ENCODE results near the gene PSMB10.
"Not testable (repeated sequence)": the region's sequence is repeated elsewhere in the genome, so short reads cannot be mapped to it uniquely, and the experiment has no call there.

The PSMB10 gene

GRCh38 chr16:67975321-67976105 is 38.9 kb upstream of the PSMB10 start:
- Histone ChIP-seq H3K4me1 (ENCODE audit: control extremely low read depth in 1 of 4, control insufficient read depth in 4 of 4, insufficient read depth in 4 of 4, low read length in 3 of 4) (no peaks in the 10 kb centered on the region), H3K27me3 (replicated peaks in 2 of 5; ENCODE audit: control insufficient read depth in 4 of 5, insufficient read depth in 5 of 5, low read length in 4 of 5) (no peaks in the 10 kb centered on the region), H3K9me3 (ENCODE audit: control extremely low read depth in 1 of 5, control insufficient read depth in 4 of 5, insufficient read depth in 2 of 5, low read depth in 1 of 5, low read length in 4 of 5) (no peaks in the 10 kb centered on the region), H3K4me3 (ENCODE audit: control insufficient read depth in 1 of 7, extremely low read depth in 1 of 7, insufficient read depth in 4 of 7, low read depth in 2 of 7, low read length in 6 of 7) (no peak overlapping the region), H3K36me3 (ENCODE audit: control insufficient read depth in 4 of 4, insufficient read depth in 4 of 4, low read length in 3 of 4) (no peaks in the 10 kb centered on the region), H3K27ac (ENCODE audit: insufficient read depth in 1 of 2, low read depth in 1 of 2, low read length in 2 of 2, poor library complexity in 1 of 2, severe bottlenecking in 2 of 2) (no peak overlapping the region)
- POLR2A ChIA-PET, result no interaction called here
- WGBS (ENCODE audit: insufficient coverage), result 92% methylated on average over 9 of the region's 14 CpGs
- no peak for DNase-seq
- CTCF ChIA-PET, result no interaction called here

GRCh38 chr16:67972285-67972684 is 35.6 kb upstream of the PSMB10 start:
- H3K4me1 ChIP-seq (ENCODE audit: control extremely low read depth in 1 of 4, control insufficient read depth in 4 of 4, insufficient read depth in 4 of 4, low read length in 3 of 4), result peaks cover 0 to 19% (median 13%) of the 10 kb centered on the region in 4 experiments
- not testable (repeated sequence) for H3K4me3 ChIP-seq (ENCODE audit: control insufficient read depth in 1 of 7, extremely low read depth in 1 of 7, insufficient read depth in 4 of 7, low read depth in 2 of 7, low read length in 6 of 7); H3K36me3 ChIP-seq (ENCODE audit: control insufficient read depth in 4 of 4, insufficient read depth in 4 of 4, low read length in 3 of 4); H3K27me3 ChIP-seq (replicated peaks in 2 of 5; ENCODE audit: control insufficient read depth in 4 of 5, insufficient read depth in 5 of 5, low read length in 4 of 5); DNase-seq; H3K9me3 ChIP-seq (ENCODE audit: control extremely low read depth in 1 of 5, control insufficient read depth in 4 of 5, insufficient read depth in 2 of 5, low read depth in 1 of 5, low read length in 4 of 5); H3K27ac ChIP-seq (ENCODE audit: insufficient read depth in 1 of 2, low read depth in 1 of 2, low read length in 2 of 2, poor library complexity in 1 of 2, severe bottlenecking in 2 of 2)
- ChIA-PET POLR2A (interaction anchor here (0.6 kb wide), 1 partner anchor 356 kb away, joined by 3 read pairs; no protein-coding TSS in a partner anchor), CTCF (interaction anchor here (1.4 to 7.6 kb wide), 5 partner anchors 12 to 93 kb away, joined by 4 to 69 read pairs (median 4); partner anchors contain the start of gene DPEP3)
- WGBS (ENCODE audit: insufficient coverage), result 92% methylated on average over 5 of the region's 7 CpGs

- Histone ChIP-seq H3K27me3 (replicated peaks in 2 of 5; ENCODE audit: control insufficient read depth in 4 of 5, insufficient read depth in 5 of 5, low read length in 4 of 5) (no peaks in the 10 kb centered on the region), H3K36me3 (ENCODE audit: control insufficient read depth in 4 of 4, insufficient read depth in 4 of 4, low read length in 3 of 4) (no peaks in the 10 kb centered on the region), H3K4me3 (ENCODE audit: control insufficient read depth in 1 of 7, extremely low read depth in 1 of 7, insufficient read depth in 4 of 7, low read depth in 2 of 7, low read length in 6 of 7) (no peak overlapping the region), H3K4me1 (ENCODE audit: control extremely low read depth in 1 of 4, control insufficient read depth in 4 of 4, insufficient read depth in 4 of 4, low read length in 3 of 4) (peaks cover 0 to 27% (median 18%) of the 10 kb centered on the region in 4 experiments), H3K9me3 (ENCODE audit: control extremely low read depth in 1 of 5, control insufficient read depth in 4 of 5, insufficient read depth in 2 of 5, low read depth in 1 of 5, low read length in 4 of 5) (no peaks in the 10 kb centered on the region), H3K27ac (ENCODE audit: insufficient read depth in 1 of 2, low read depth in 1 of 2, low read length in 2 of 2, poor library complexity in 1 of 2, severe bottlenecking in 2 of 2) (no peak overlapping the region)
- no peak for DNase-seq
- ChIA-PET CTCF (interaction anchor here (1.7 to 7.6 kb wide), 3 partner anchors 13 to 24 kb away, joined by 4 to 69 read pairs (median 8); partner anchors contain the start of gene DPEP3), POLR2A (no interaction called here)
- WGBS (ENCODE audit: insufficient coverage), result 100% methylated on average over 7 of the region's 9 CpGs
These were observed 34.5 kb upstream of the PSMB10 start for GRCh38 chr16:67971111-67971510.

DNA sequence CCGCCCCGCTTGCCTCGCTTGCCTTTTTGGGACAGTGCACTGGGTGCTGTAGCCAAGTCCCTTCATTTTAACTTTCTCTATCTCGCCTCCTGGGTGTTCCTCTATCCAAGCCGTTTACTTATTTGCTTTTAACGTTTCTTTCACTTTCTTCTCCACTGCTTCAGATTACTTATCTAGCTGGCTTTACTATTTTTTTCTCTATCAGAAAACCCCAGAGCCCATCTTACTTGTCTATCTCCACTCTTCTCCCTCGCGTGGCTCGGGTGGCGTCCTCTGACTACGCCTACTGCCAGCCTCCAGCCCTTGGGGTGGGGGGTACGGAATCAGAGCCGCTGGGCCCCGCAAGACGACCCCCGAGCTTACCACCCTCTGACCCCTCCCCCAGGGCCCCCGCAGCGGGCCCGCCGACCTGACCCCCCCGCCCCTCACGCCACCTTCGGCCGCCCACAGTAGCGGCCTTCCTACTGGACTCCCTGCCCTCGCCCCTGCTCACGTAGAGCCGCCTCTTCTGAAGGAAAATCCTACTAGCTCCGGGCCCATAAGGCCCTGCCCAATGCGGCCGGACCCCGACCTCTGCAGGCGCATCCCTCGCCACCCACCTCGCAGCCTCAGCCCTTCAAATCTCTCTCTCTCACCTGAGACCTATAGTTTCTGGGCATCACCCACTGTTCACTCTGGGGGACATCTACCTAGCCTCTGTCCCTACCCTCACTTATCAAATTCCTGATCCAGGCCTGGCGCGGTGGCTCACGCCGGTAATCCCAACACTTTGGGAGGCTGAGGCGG is 32.8 kb upstream of the PSMB10 start:
- ChIA-PET CTCF (interaction anchor here (0.9 to 7.6 kb wide), 3 partner anchors 15 to 33 kb away, joined by 3 to 69 read pairs (median 3); partner anchors contain the start of gene DPEP3), POLR2A (interaction anchor here (1.1 to 2.1 kb wide), 3 partner anchors 12 to 100 kb away, joined by 3 to 12 read pairs (median 8); partner anchors contain the start of gene DPEP3)
- Histone ChIP-seq H3K27ac (ENCODE audit: insufficient read depth in 1 of 2, low read depth in 1 of 2, low read length in 2 of 2, poor library complexity in 1 of 2, severe bottlenecking in 2 of 2) (peak overlapping the region in 1 of 2 experiments; percentile 68), H3K4me3 (ENCODE audit: control insufficient read depth in 1 of 7, extremely low read depth in 1 of 7, insufficient read depth in 4 of 7, low read depth in 2 of 7, low read length in 6 of 7) (peak overlapping the region; percentile 60 to 89 (median 82)), H3K27me3 (replicated peaks in 2 of 5; ENCODE audit: control insufficient read depth in 4 of 5, insufficient read depth in 5 of 5, low read length in 4 of 5) (no peaks in the 10 kb centered on the region), H3K36me3 (ENCODE audit: control insufficient read depth in 4 of 4, insufficient read depth in 4 of 4, low read length in 3 of 4) (no peaks in the 10 kb centered on the region), H3K4me1 (ENCODE audit: control extremely low read depth in 1 of 4, control insufficient read depth in 4 of 4, insufficient read depth in 4 of 4, low read length in 3 of 4) (peaks cover 0 to 30% (median 20%) of the 10 kb centered on the region in 4 experiments), H3K9me3 (ENCODE audit: control extremely low read depth in 1 of 5, control insufficient read depth in 4 of 5, insufficient read depth in 2 of 5, low read depth in 1 of 5, low read length in 4 of 5) (no peaks in the 10 kb centered on the region)
- 52% methylated on average over 22 of the region's 40 CpGs for WGBS (ENCODE audit: insufficient coverage)
- peak; percentile 14 to 55 (median 51) for DNase-seq

- H3K27ac ChIP-seq (ENCODE audit: insufficient read depth in 1 of 2, low read depth in 1 of 2, low read length in 2 of 2, poor library complexity in 1 of 2, severe bottlenecking in 2 of 2), result peak within 1 kb of the TSS in 1 of 2 experiments; percentile 68
- H3K36me3 ChIP-seq (ENCODE audit: control insufficient read depth in 4 of 4, insufficient read depth in 4 of 4, low read length in 3 of 4), result no peaks in the 10 kb centered on the region
- no peaks in the 10 kb centered on the region for H3K27me3 ChIP-seq (replicated peaks in 2 of 5; ENCODE audit: control insufficient read depth in 4 of 5, insufficient read depth in 5 of 5, low read length in 4 of 5)
- POLR2A ChIA-PET, result interaction anchor here (1.0 to 2.1 kb wide), 4 partner anchors 13 to 100 kb away, joined by 3 to 12 read pairs (median 6); partner anchors contain the start of genes DPEP3 and PSMB10
- H3K4me1 ChIP-seq (ENCODE audit: control extremely low read depth in 1 of 4, control insufficient read depth in 4 of 4, insufficient read depth in 4 of 4, low read length in 3 of 4), result peaks cover 0 to 30% (median 20%) of the 10 kb centered on the region in 4 experiments
- H3K9me3 ChIP-seq (ENCODE audit: control extremely low read depth in 1 of 5, control insufficient read depth in 4 of 5, insufficient read depth in 2 of 5, low read depth in 1 of 5, low read length in 4 of 5), result no peaks in the 10 kb centered on the region
- peak within 1 kb of the TSS; percentile 60 to 89 (median 82) for H3K4me3 ChIP-seq (ENCODE audit: control insufficient read depth in 1 of 7, extremely low read depth in 1 of 7, insufficient read depth in 4 of 7, low read depth in 2 of 7, low read length in 6 of 7)
- under 1% methylated on average over 73 of the region's 78 CpGs for WGBS (ENCODE audit: insufficient coverage)
- CTCF ChIA-PET, result interaction anchor here (0.9 to 7.6 kb wide), 4 partner anchors 16 to 34 kb away, joined by 3 to 69 read pairs (median 3); partner anchors contain the start of gene DPEP3
- DNase-seq, result peak; percentile 68 to 90 (median 89)
These were observed 32.0 kb upstream of the PSMB10 start, which contains the start of gene SLC12A4 for GRCh38 chr16:67968400-67969253. Gene SLC12A4, minus strand, starts transcription at chr16:67968637. Its CDS starts 84 bp downstream, at chr16:67968553.

GRCh38 chr16:67967958-67968399 is 31.3 kb upstream of the PSMB10 start:
- ChIA-PET POLR2A (interaction anchor here (1.0 to 2.1 kb wide), 4 partner anchors 13 to 101 kb away, joined by 3 to 12 read pairs (median 6); partner anchors contain the start of genes DPEP3 and PSMB10), CTCF (interaction anchor here (1.0 to 7.6 kb wide), 3 partner anchors 16 to 33 kb away, joined by 3 to 69 read pairs (median 3); partner anchors contain the start of gene DPEP3)
- 0% methylated on average over 42 of the region's 45 CpGs for WGBS (ENCODE audit: insufficient coverage)
- H3K27me3 ChIP-seq (replicated peaks in 2 of 5; ENCODE audit: control insufficient read depth in 4 of 5, insufficient read depth in 5 of 5, low read length in 4 of 5), result no peaks in the 10 kb centered on the region
- H3K4me3 ChIP-seq (ENCODE audit: control insufficient read depth in 1 of 7, extremely low read depth in 1 of 7, insufficient read depth in 4 of 7, low read depth in 2 of 7, low read length in 6 of 7), result peak overlapping the region; percentile 37 to 85 (median 74)
- H3K27ac ChIP-seq (ENCODE audit: insufficient read depth in 1 of 2, low read depth in 1 of 2, low read length in 2 of 2, poor library complexity in 1 of 2, severe bottlenecking in 2 of 2), result peak overlapping the region in 1 of 2 experiments; percentile 61
- H3K36me3 ChIP-seq (ENCODE audit: control insufficient read depth in 4 of 4, insufficient read depth in 4 of 4, low read length in 3 of 4), result peaks cover 0 to 3% (median under 1%) of the 10 kb centered on the region in 4 experiments
- peak; percentile 13 to 38 (median 29) for DNase-seq
- no peaks in the 10 kb centered on the region for H3K9me3 ChIP-seq (ENCODE audit: control extremely low read depth in 1 of 5, control insufficient read depth in 4 of 5, insufficient read depth in 2 of 5, low read depth in 1 of 5, low read length in 4 of 5)
- H3K4me1 ChIP-seq (ENCODE audit: control extremely low read depth in 1 of 4, control insufficient read depth in 4 of 4, insufficient read depth in 4 of 4, low read length in 3 of 4), result peaks cover 0 to 30% (median 20%) of the 10 kb centered on the region in 4 experiments
